Fibroblast of mammary gland (primary cell): ENCODE data around the gene GPR55.

Source experiments
- DNase-seq: peaks from one replicate; pipeline ENCODE4 v3.0.0-alpha.2; 2010; ENCODE audit warnings: low read depth
- H3K4me3 ChIP-seq: 2 replicates; pipeline ENCODE4 v1.5.1; 2011; ENCODE audit warnings: low read depth, mild to moderate bottlenecking, low read length, moderate library complexity; ENCODE audit not compliant: control insufficient read depth
- CTCF ChIP-seq: conservative IDR thresholded peaks from 2 replicates; pipeline ENCODE4 v1.5.1; 2011; ENCODE audit warnings: low read depth, low read length, inconsistent platforms; ENCODE audit not compliant: control insufficient read depth, insufficient read depth

The GPR55 gene

GRCh38 chr2:230875347-230876315, 49.4 kb downstream of the GPR55 start:
- no peak overlapping the region for H3K4me3 ChIP-seq
- no peak for TF ChIP-seq CTCF
- DNase-seq = no peak

GRCh38 chr2:230874876-230875275, 50.2 kb downstream of the GPR55 start:
- no peak overlapping the region for H3K4me3 ChIP-seq
- TF ChIP-seq CTCF = no peak
- no peak for DNase-seq

GRCh38 chr2:230874456-230874855, 50.6 kb downstream of the GPR55 start:
- no peak for DNase-seq

GRCh38 chr2:230873661-230874401, 51.2 kb downstream of the GPR55 start:
- no peak overlapping the region for H3K4me3 ChIP-seq
- no peak for TF ChIP-seq CTCF
- DNase-seq = no peak

More at GRCh38 chr2:230874456-230874855, 50.6 kb downstream of the GPR55 start:
- no peak for TF ChIP-seq CTCF
- H3K4me3 ChIP-seq = no peak overlapping the region

- TF ChIP-seq CTCF = no peak
- no peak overlapping the region for H3K4me3 ChIP-seq
- no peak for DNase-seq
These were observed 51.9 kb downstream of the GPR55 start for GRCh38 chr2:230872968-230873660.

GRCh38 chr2:230872151-230872967, 52.7 kb downstream of the GPR55 start:
- DNase-seq = no peak
- no peak for TF ChIP-seq CTCF

More at GRCh38 chr2:230872151-230872967, 52.7 kb downstream of the GPR55 start:
- H3K4me3 ChIP-seq = no peak overlapping the region
